CD4-positive, alpha-beta memory T cell (primary cell): Measurements from ENCODE around the gene IFIT3. TPM values are rescaled to one million over a fixed set of nuclear protein-coding genes. Genes with fewer than 3 reads are reported as not detected.
A peak's percentile ranks its signal among the peaks of the same experiment; 100 is the strongest.
"Not testable (repeated sequence)": the region's sequence is repeated elsewhere in the genome, so short reads cannot be mapped to it uniquely, and the experiment has no call there.

ENCODE experiments used
- CTCF ChIA-PET: fragments of 350-600 bp; sonication (Branson Sonifier 250); formaldehyde crosslinking; loops from one replicate; lab custom pipeline; 2021; ENCODE audit warnings: inconsistent platforms; ENCODE audit not compliant: partially characterized antibody; lab: Charles Lee
- POLR2A ChIA-PET: fragments of 350-600 bp; sonication (Branson Sonifier 250); formaldehyde crosslinking; loops from one replicate; lab custom pipeline; 2021; ENCODE audit not compliant: partially characterized antibody; lab: Charles Lee
- DNase-seq, 5 donors: peaks; one replicate each; pipeline versions ENCODE4 v3.0.0 to v3.0.0-alpha.2; 2020 to 2022; ENCODE audit warnings: mixed read lengths in 1 of 5
- H3K27ac ChIP-seq: one replicate; pipeline ENCODE4 v1.7.0; 2013; ENCODE audit warnings: low read depth, low read length
- H3K27me3 ChIP-seq: 2 replicates; pipeline ENCODE4 v1.7.0; 2013; ENCODE audit warnings: mild to moderate bottlenecking, low read length, moderate library complexity; ENCODE audit not compliant: insufficient read depth
- H3K36me3 ChIP-seq: 2 replicates; pipeline ENCODE4 v1.7.0; 2013; ENCODE audit warnings: mild to moderate bottlenecking, low read length, moderate library complexity; ENCODE audit not compliant: insufficient read depth
- H3K4me1 ChIP-seq: 2 replicates; pipeline ENCODE4 v1.7.0; 2013; ENCODE audit warnings: mild to moderate bottlenecking, low read length, moderate library complexity; ENCODE audit not compliant: insufficient read depth
- H3K4me3 ChIP-seq, 2 donors: one replicate each; pipeline ENCODE4 v1.7.0; 2013; ENCODE audit warnings: low read length in 2 of 2, mild to moderate bottlenecking in 1 of 2
- H3K9me3 ChIP-seq, 2 donors: one replicate each; pipeline ENCODE4 v1.7.0; 2013; ENCODE audit warnings: low read length in 2 of 2, control low read depth in 1 of 2; ENCODE audit not compliant: control insufficient read depth in 1 of 2
- H3K27ac Mint-ChIP-seq, 7 donors: one replicate each; pipeline ENCODE4 v1.8.0; 2020 to 2021; ENCODE audit warnings: mixed read lengths in 7 of 7, mild to moderate bottlenecking in 6 of 7, inconsistent platforms in 3 of 7, moderate library complexity in 3 of 7
- H3K27me3 Mint-ChIP-seq, 2 donors: one replicate each; pipeline ENCODE4 v1.8.0; 2020 to 2021; ENCODE audit warnings: mixed read lengths in 2 of 2
- H3K36me3 Mint-ChIP-seq, 2 donors: one replicate each; pipeline ENCODE4 v1.8.0; 2020 to 2021; ENCODE audit warnings: mixed read lengths in 2 of 2, inconsistent platforms in 1 of 2, mild to moderate bottlenecking in 1 of 2
- H3K4me1 Mint-ChIP-seq, 4 donors: one replicate each; pipeline ENCODE4 v1.8.0; 2020 to 2021; ENCODE audit warnings: mixed read lengths in 4 of 4, mild to moderate bottlenecking in 1 of 4
- H3K4me3 Mint-ChIP-seq, 8 donors: one replicate each; pipeline ENCODE4 v1.8.0; 2020 to 2021; ENCODE audit warnings: mixed read lengths in 8 of 8, mild to moderate bottlenecking in 7 of 8, moderate library complexity in 6 of 8, inconsistent platforms in 3 of 8
- H3K9me3 Mint-ChIP-seq, 8 donors: one replicate each; pipeline ENCODE4 v1.8.0; 2020 to 2021; ENCODE audit warnings: mixed read lengths in 8 of 8, mild to moderate bottlenecking in 5 of 8, inconsistent platforms in 3 of 8, moderate library complexity in 1 of 8
- intact Hi-C: fragments of 100-400 bp; cut with micrococcal nuclease; formaldehyde crosslinking; loops from one replicate; pipeline ENCODE4 v1.15.1; 2023
- polyA plus RNA-seq, 2 donors: library from polyadenylated mRNA; unstranded; fragments of 300-500 nt; fragmentation: Illumina TruSeq; gene quantifications; one replicate each; pipeline ENCODE4 v1.2.3, GENCODE V29; 2021
- total RNA-seq, 2 experiments: library from RNA; stranded (reverse); gene quantifications; one replicate each; pipeline ENCODE4 v1.2.3, GENCODE V29; 2021

The IFIT3 gene
- total and polyA plus RNA-seq, 4 experiments from 2014 or later = 3.1 to 10.4 (median 4.2) TPM

DNA sequence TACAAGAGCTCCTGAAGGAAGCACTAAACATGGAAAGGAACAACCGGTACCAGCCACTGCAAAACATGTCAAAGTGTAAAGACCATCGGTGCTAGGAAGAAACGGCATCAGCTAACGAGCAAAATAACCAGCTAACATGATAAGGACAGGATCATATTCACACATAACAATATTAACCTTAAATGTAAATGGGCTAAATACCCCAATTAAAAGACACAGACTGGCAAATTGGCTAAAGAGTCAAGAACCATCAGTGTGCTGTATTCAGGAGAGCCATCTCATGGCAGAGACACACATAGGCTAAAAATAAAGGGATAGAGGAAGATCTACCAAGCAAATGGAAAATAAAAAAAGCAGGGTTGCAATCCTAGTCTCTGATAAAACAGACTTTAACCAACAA, 9.8 kb upstream of the IFIT3 start:
- H3K27me3 ChIP-seq, CTCF ChIA-PET, H3K4me3 ChIP-seq, H3K4me3 Mint-ChIP-seq, H3K27ac Mint-ChIP-seq, POLR2A ChIA-PET, DNase-seq, intact Hi-C loops, H3K4me1 Mint-ChIP-seq, H3K27ac ChIP-seq, H3K36me3 Mint-ChIP-seq, H3K9me3 Mint-ChIP-seq, H3K9me3 ChIP-seq, H3K4me1 ChIP-seq, H3K36me3 ChIP-seq: not testable (repeated sequence)
- peaks cover 13 to 14% of the 10 kb centered on the region in 2 donors for H3K27me3 Mint-ChIP-seq

- DNase-seq, H3K27me3 ChIP-seq, H3K27me3 Mint-ChIP-seq, intact Hi-C loops, H3K9me3 ChIP-seq, H3K27ac ChIP-seq, H3K4me3 Mint-ChIP-seq, H3K36me3 ChIP-seq, H3K36me3 Mint-ChIP-seq, CTCF ChIA-PET, H3K4me3 ChIP-seq, H3K9me3 Mint-ChIP-seq, POLR2A ChIA-PET, H3K27ac Mint-ChIP-seq: not testable (repeated sequence)
- peaks cover 30% of the 10 kb centered on the region for H3K4me1 ChIP-seq
- H3K4me1 Mint-ChIP-seq = peaks cover 19 to 34% (median 24%) of the 10 kb centered on the region in 4 donors
Observed at GRCh38 chr10:89325081-89325480, 2.7 kb upstream of the IFIT3 start.

DNA sequence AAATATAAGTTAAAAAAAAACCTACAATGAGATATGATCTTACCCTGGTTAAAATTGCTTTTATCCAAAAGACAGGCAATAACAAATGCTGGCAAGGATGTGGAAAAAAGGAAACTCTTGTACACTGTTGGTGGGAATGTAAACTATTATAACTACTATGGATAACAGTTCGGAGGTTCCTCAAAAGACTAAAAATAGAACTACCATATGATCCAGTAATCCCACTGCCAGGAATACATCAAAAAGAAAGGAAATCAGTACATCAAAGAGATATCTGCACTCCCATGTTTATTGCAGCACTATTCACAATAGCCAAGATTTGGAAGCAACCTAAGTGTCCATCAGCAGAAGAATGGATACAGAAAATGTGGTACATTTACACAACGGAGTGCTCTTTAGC, 1.9 kb upstream of the IFIT3 start:
- H3K9me3 Mint-ChIP-seq, H3K27ac ChIP-seq, H3K27me3 ChIP-seq, H3K27me3 Mint-ChIP-seq, H3K36me3 Mint-ChIP-seq, POLR2A ChIA-PET, DNase-seq, H3K27ac Mint-ChIP-seq, H3K36me3 ChIP-seq, intact Hi-C loops, H3K9me3 ChIP-seq, H3K4me3 ChIP-seq, CTCF ChIA-PET: not testable (repeated sequence)
- Mint-ChIP-seq H3K4me1 (peaks cover 26 to 41% (median 30%) of the 10 kb centered on the region in 4 donors), H3K4me3 (peak overlapping the region in 1 of 8 donors; percentile 8)
- peaks cover 38% of the 10 kb centered on the region for H3K4me1 ChIP-seq

- ChIA-PET CTCF (interaction anchor here (0.5 kb wide), 1 partner anchor 1539 kb away, joined by 3 read pairs; no protein-coding TSS in a partner anchor), POLR2A (interaction anchor here (2.3 kb wide), 1 partner anchor 84 kb away, joined by 9 read pairs; the partner anchor contains the start of gene IFIT5)
- H3K9me3 Mint-ChIP-seq = no peaks in the 10 kb centered on the region
- Histone ChIP-seq H3K9me3 (no peaks in the 10 kb centered on the region), H3K27ac (no peak overlapping the region), H3K4me3 (no peak overlapping the region), H3K4me1 (peaks cover 62% of the 10 kb centered on the region), H3K36me3 (no peaks in the 10 kb centered on the region), H3K27me3 (no peaks in the 10 kb centered on the region)
- DNase-seq = no peak
- intact Hi-C loops = no loop called here
- H3K4me1 Mint-ChIP-seq = peaks cover 45 to 73% (median 53%) of the 10 kb centered on the region in 4 donors
- no peak overlapping the region for H3K27ac Mint-ChIP-seq
- H3K4me3 Mint-ChIP-seq = peak overlapping the region; percentile 23 to 97 (median 46)
- peaks cover 0 to 4% of the 10 kb centered on the region in 2 donors for H3K27me3 Mint-ChIP-seq
- H3K36me3 Mint-ChIP-seq = no peaks in the 10 kb centered on the region
Observed at GRCh38 chr10:89329151-89329550, 1.4 kb downstream of the IFIT3 start.

GRCh38 chr10:89330014-89330413, 2.2 kb downstream of the IFIT3 start:
- H3K27me3 Mint-ChIP-seq, H3K4me3 ChIP-seq, H3K27ac ChIP-seq, H3K36me3 Mint-ChIP-seq, DNase-seq, H3K9me3 Mint-ChIP-seq, H3K27me3 ChIP-seq, POLR2A ChIA-PET, H3K9me3 ChIP-seq, intact Hi-C loops, H3K36me3 ChIP-seq: not testable (repeated sequence)
- CTCF ChIA-PET = interaction anchor here (0.7 to 1.2 kb wide), 2 partner anchors 28 to 39 kb away, joined by 3 read pairs; partner anchors contain the start of gene IFIT2
- peaks cover 70% of the 10 kb centered on the region for H3K4me1 ChIP-seq
- Mint-ChIP-seq H3K4me3 (peak overlapping the region in 5 of 8 donors; percentile 7 to 63 (median 37)), H3K27ac (peak overlapping the region in 1 of 7 donors; percentile 0), H3K4me1 (peaks cover 48 to 80% (median 58%) of the 10 kb centered on the region in 4 donors)

DNA sequence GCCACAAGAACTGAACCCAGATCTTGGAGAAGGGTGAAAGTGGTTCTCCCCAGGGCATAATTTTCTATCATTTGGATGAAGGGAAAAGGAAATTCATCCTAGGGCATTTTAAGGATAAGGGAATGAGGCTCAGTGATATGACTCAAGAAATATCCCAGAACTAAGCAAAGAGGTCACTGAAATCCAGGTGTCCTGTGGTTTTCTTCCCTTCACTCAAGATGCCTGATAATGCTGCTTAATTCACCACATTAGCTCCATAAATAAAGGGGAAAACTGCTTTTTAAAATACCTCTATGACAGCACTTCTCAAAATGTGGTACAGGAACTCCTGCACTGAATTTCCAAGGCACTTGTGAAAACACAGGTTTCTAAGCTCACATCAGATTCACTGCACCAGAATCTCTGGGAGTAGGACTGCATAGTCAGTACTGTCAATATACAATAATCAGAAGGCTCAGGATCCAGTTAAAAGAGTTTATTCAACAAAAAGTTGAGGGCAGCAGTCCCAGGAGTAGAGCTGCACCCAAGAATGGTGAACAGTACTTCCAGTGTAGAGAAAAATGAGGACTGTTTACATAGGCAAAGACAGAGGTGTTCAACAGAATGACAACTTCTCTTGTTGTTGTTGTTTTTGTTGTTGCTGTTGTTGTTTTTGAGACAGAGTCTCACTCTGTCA, 2.9 kb downstream of the IFIT3 start:
- Mint-ChIP-seq H3K4me3 (peak overlapping the region in 4 of 8 donors; percentile 7 to 51 (median 48)), H3K36me3 (no peaks in the 10 kb centered on the region), H3K27me3 (peaks cover 0 to 4% of the 10 kb centered on the region in 2 donors), H3K27ac (peak overlapping the region in 5 of 7 donors; percentile 3 to 91 (median 65)), H3K4me1 (peaks cover 52 to 87% (median 64%) of the 10 kb centered on the region in 4 donors), H3K9me3 (no peaks in the 10 kb centered on the region)
- POLR2A ChIA-PET = no interaction called here
- Histone ChIP-seq H3K9me3 (no peaks in the 10 kb centered on the region), H3K27me3 (no peaks in the 10 kb centered on the region), H3K27ac (no peak overlapping the region), H3K36me3 (no peaks in the 10 kb centered on the region), H3K4me1 (peaks cover 76% of the 10 kb centered on the region), H3K4me3 (no peak overlapping the region)
- DNase-seq = no peak
- intact Hi-C loops = no loop called here
- CTCF ChIA-PET = interaction anchor here (0.7 to 1.2 kb wide), 2 partner anchors 29 to 38 kb away, joined by 3 read pairs; partner anchors contain the start of gene IFIT2

DNA sequence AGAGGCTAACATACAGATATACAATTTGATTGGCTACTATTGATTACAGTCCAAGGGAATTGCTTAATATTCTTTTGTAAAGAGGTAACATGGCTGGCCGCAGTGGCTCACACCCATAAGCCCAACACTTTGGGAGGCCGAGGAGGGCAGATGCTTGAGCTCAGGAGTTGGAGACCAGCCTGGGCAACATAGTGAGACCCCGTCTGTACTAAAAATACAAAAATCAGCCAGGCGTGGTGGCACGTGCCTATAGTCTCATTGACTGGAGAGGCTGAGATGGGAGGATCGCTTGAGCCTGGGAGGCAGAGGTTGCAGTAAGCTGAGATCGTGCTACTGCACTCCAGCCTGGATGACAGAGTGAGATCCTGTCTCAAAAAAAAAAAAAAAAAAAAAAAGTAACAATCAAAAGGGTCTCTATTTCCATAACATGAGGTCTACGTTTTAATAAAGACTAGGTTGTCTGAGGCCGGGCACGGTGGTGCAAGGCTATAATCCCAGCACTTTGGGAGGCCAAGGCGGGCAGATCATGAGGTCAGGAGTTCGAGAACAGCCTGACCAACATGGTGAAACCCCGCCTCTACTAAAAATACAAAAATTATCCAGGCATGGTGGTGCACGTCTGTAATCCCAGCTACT, 3.8 kb downstream of the IFIT3 start:
- H3K9me3 ChIP-seq, DNase-seq, H3K27me3 Mint-ChIP-seq, intact Hi-C loops, H3K36me3 Mint-ChIP-seq, H3K36me3 ChIP-seq, H3K9me3 Mint-ChIP-seq, H3K27me3 ChIP-seq: not testable (repeated sequence)
- POLR2A ChIA-PET = interaction anchor here (0.9 to 1.2 kb wide), 3 partner anchors 33 to 80 kb away, joined by 3 to 6 read pairs (median 3); no protein-coding TSS in a partner anchor
- peak overlapping the region in 1 of 2 donors; percentile 24 for H3K4me3 ChIP-seq
- peaks cover 56 to 90% (median 70%) of the 10 kb centered on the region in 4 donors for H3K4me1 Mint-ChIP-seq
- H3K27ac Mint-ChIP-seq = peak overlapping the region; percentile 91 to 99 (median 97)
- CTCF ChIA-PET = interaction anchor here (1.1 to 1.7 kb wide), 5 partner anchors 27 to 87 kb away, joined by 3 to 9 read pairs (median 5); no protein-coding TSS in a partner anchor
- peak overlapping the region; percentile 81 to 89 (median 84) for H3K4me3 Mint-ChIP-seq
- peaks cover 79% of the 10 kb centered on the region for H3K4me1 ChIP-seq
- peak overlapping the region; percentile 48 for H3K27ac ChIP-seq
